Measurements from ENCODE around the gene MADD.

The MADD gene

GRCh38 chr11:47251751-47252150 lies 18.2 kb upstream of the MADD start:
- DNase-seq, result no peak

GRCh38 chr11:47253660-47254059 lies 16.3 kb upstream of the MADD start:
- DNase-seq, result no peak

GRCh38 chr11:47254386-47254785 lies 15.5 kb upstream of the MADD start:
- peak in 2 of 56 donors; percentile 25 to 31 for DNase-seq

- no peak for DNase-seq
Observed at GRCh38 chr11:47256374-47256773, 13.6 kb upstream of the MADD start.

- no peak for DNase-seq
Observed at GRCh38 chr11:47257177-47257516, 12.8 kb upstream of the MADD start.

- peak in 26 of 56 donors; percentile 16 to 67 (median 43) for DNase-seq
Observed at GRCh38 chr11:47257517-47258316, 12.2 kb upstream of the MADD start, which contains the start of gene NR1H3. Gene NR1H3, plus strand, starts transcription at chr11:47257996. Its CDS starts 1,221 bp downstream, at chr11:47259217.

GRCh38 chr11:47258317-47258902 lies 11.5 kb upstream of the MADD start:
- no peak for DNase-seq

GRCh38 chr11:47259232-47259977 lies 10.5 kb upstream of the MADD start:
- DNase-seq, result peak in 3 of 56 donors; percentile 11 to 18 (median 12)

GRCh38 chr11:47260366-47260765 lies 9.6 kb upstream of the MADD start:
- DNase-seq, result no peak

GRCh38 chr11:47261291-47261800 lies 8.6 kb upstream of the MADD start:
- no peak for DNase-seq

GRCh38 chr11:47264119-47264518 lies 5.8 kb upstream of the MADD start:
- DNase-seq, result no peak

GRCh38 chr11:47264521-47264920 lies 5.4 kb upstream of the MADD start:
- no peak for DNase-seq

- DNase-seq, result no peak
Observed at GRCh38 chr11:47267876-47268275, 2.1 kb upstream of the MADD start.

GRCh38 chr11:47268448-47269001 lies 1.4 kb upstream of the MADD start:
- peak in 1 of 56 donors; percentile 57 for DNase-seq

GRCh38 chr11:47269002-47269828 lies 718 bp upstream of the MADD start:
- peak in 55 of 56 donors; percentile 60 to 93 (median 85) for DNase-seq

- DNase-seq, result peak in 15 of 56 donors; percentile 6 to 55 (median 23)
Observed at GRCh38 chr11:47270331-47271271, 668 bp downstream of the MADD start.

- no peak for DNase-seq
Observed at GRCh38 chr11:47271328-47271727, 1.4 kb downstream of the MADD start.

- DNase-seq, result peak in 12 of 56 donors; percentile 5 to 43 (median 14)
Observed at GRCh38 chr11:47271961-47272661, 2.2 kb downstream of the MADD start.

- no peak for DNase-seq
Observed at GRCh38 chr11:47272706-47273105, 2.8 kb downstream of the MADD start.
